VCaP (cell line): ENCODE results near the gene ITGAD.
A peak's percentile ranks its signal among the peaks of the same experiment; 100 is the strongest.

Source experiments
- H3K27ac ChIP-seq: fragments of 450-650 bp; 2 replicates; pipeline ENCODE4 v1.5.1; 2017
- CTCF ChIP-seq: fragments of 450-650 bp; conservative IDR thresholded peaks from 2 replicates; pipeline ENCODE4 v1.5.1; 2017; ENCODE audit warnings: mild to moderate bottlenecking, moderate library complexity

Gene ITGAD

GRCh38 chr16:31451681-31452351, 58.7 kb downstream of the ITGAD start:
- peak overlapping the region; percentile 62 for H3K27ac ChIP-seq
- TF ChIP-seq CTCF, result peak; percentile 72

GRCh38 chr16:31452631-31453106, 59.5 kb downstream of the ITGAD start:
- H3K27ac ChIP-seq, result peak overlapping the region; percentile 62; the same call in 1 of the 2 replicates
- no peak for TF ChIP-seq CTCF

- TF ChIP-seq CTCF, result no peak
- no peak overlapping the region for H3K27ac ChIP-seq
Observed at GRCh38 chr16:31453255-31454204, 60.4 kb downstream of the ITGAD start.

- H3K27ac ChIP-seq, result no peak overlapping the region
- no peak for TF ChIP-seq CTCF
Observed at GRCh38 chr16:31455601-31456314, 62.6 kb downstream of the ITGAD start.

- TF ChIP-seq CTCF, result no peak
- no peak overlapping the region for H3K27ac ChIP-seq
Observed at GRCh38 chr16:31456988-31457360, 63.8 kb downstream of the ITGAD start.

- H3K27ac ChIP-seq, result no peak overlapping the region; the same call in 1 of the 2 replicates
- TF ChIP-seq CTCF, result no peak
Observed at GRCh38 chr16:31458073-31458843, 65.1 kb downstream of the ITGAD start.
